K562 (cell line): Measurements from ENCODE around the gene COX4I2. TPM values are rescaled to one million over a fixed set of nuclear protein-coding genes. Genes with fewer than 3 reads are reported as not detected.

ENCODE experiments used
- ATAC-seq: fragments of 200-7000 bp; cut with Tn5 transposase; 3 replicates; pipeline ENCODE4 v1.9.1; 2020; ENCODE audit warnings: moderate library complexity
- Bru-seq: library from RNA; stranded (reverse); fragments of 400-500 nt; gene quantifications from one replicate; lab custom pipeline; 2021; lab: Mats Ljungman, UMichigan
- BruChase-seq, 2 experiments: library from RNA; stranded (reverse); fragments of 400-500 nt; gene quantifications; one replicate each; lab custom pipeline; 2021; lab: Mats Ljungman, UMichigan
- BruUV-seq: library from RNA; stranded (reverse); fragments of 400-500 nt; replicated peaks from 2 replicates; lab custom pipeline; 2021; lab: Mats Ljungman, UMichigan
- CTCF ChIA-PET: fragments of 300-600 bp; formaldehyde crosslinking; extraction: SDS; loops from one replicate; lab custom pipeline; 2021; ENCODE audit warnings: low intra/inter-chr PET ratio; lab: Yijun Ruan, JAX
- POLR2A ChIA-PET: fragments of 300-600, 350-650 bp; sonication (Branson Sonifier 250); formaldehyde crosslinking; extraction: SDS; loops from one replicate; lab custom pipeline; 2021; ENCODE audit warnings: antibody characterized with exemption, inconsistent platforms; lab: Yijun Ruan, JAX
- DNase-seq, 4 experiments: peaks; one replicate each; pipeline versions ENCODE4 v3.0.0 to v3.0.0-alpha.2; 2011 to 2018; ENCODE audit warnings: low spot score in 3 of 4, mixed read lengths in 3 of 4; ENCODE audit errors: extremely low read depth in 1 of 4
- FAIRE-seq: peaks from 2 replicates; lab custom pipeline; 2011; peaks lifted over from hg19 to GRCh38; lab: Jason Lieb, UNC
- H2AFZ ChIP-seq: 2 replicates; pipeline ENCODE4 v1.6.0; 2011; ENCODE audit warnings: low read depth, low read length, control low read depth, inconsistent platforms
- H3K27ac ChIP-seq: fragments of 200-600 bp; 3 replicates; pipeline ENCODE4 v1.8.0; 2011; ENCODE audit warnings: low read depth, mild to moderate bottlenecking, control low read depth, inconsistent platforms, low read length, moderate library complexity, mixed read lengths; ENCODE audit errors: extremely low read depth
- H3K27me3 ChIP-seq, 2 experiments: fragments of 300-600 bp in 1 of 2; 2 replicates in 1 of 2; 3 replicates in 1 of 2; pipeline versions ENCODE4 v1.6.0 to v1.8.0; 2011; ENCODE audit warnings: inconsistent platforms in 2 of 2, low read length in 2 of 2, mild to moderate bottlenecking in 1 of 2, mixed read lengths in 1 of 2, moderate library complexity in 1 of 2; ENCODE audit not compliant: control insufficient read depth in 2 of 2, insufficient read depth in 2 of 2
- H3K36me3 ChIP-seq: fragments of 300-600 bp; 3 replicates; pipeline ENCODE4 v1.8.0; 2011; ENCODE audit warnings: mild to moderate bottlenecking, low read length, inconsistent platforms; ENCODE audit not compliant: control insufficient read depth, insufficient read depth
- H3K4me1 ChIP-seq, 2 experiments: fragments of 200-600 bp in 1 of 2; replicated peaks in 1 of 2; 2 replicates in 1 of 2; 3 replicates in 1 of 2; pipeline versions ENCODE4 v1.5.1 to v1.8.0; 2011; ENCODE audit warnings: inconsistent platforms in 2 of 2, low read length in 2 of 2, mild to moderate bottlenecking in 1 of 2, mixed read lengths in 1 of 2, moderate library complexity in 1 of 2; ENCODE audit not compliant: control insufficient read depth in 2 of 2, insufficient read depth in 2 of 2
- H3K4me2 ChIP-seq: 2 replicates; pipeline ENCODE4 v1.6.1; 2011; ENCODE audit warnings: low read length, control low read depth, inconsistent platforms, mixed read lengths; ENCODE audit not compliant: insufficient read depth
- H3K4me3 ChIP-seq: fragments of 200-600 bp; sonication (generic), shearing (Covaris generic); 2 replicates; pipeline ENCODE4 v1.5.1; 2016; ENCODE audit warnings: control low read depth, inconsistent platforms
- H3K79me2 ChIP-seq: fragments of 200-600 bp; 3 replicates; pipeline ENCODE4 v1.8.0; 2011; ENCODE audit warnings: low read length, inconsistent platforms; ENCODE audit not compliant: control insufficient read depth, insufficient read depth
- H3K9ac ChIP-seq, 2 experiments: 2 replicates each; pipeline versions ENCODE4 v1.6.0 to v1.6.1; 2011; ENCODE audit warnings: low read depth in 2 of 2, low read length in 2 of 2, control low read depth in 1 of 2, inconsistent platforms in 1 of 2, mild to moderate bottlenecking in 1 of 2, mixed read lengths in 1 of 2; ENCODE audit not compliant: insufficient read depth in 1 of 2
- H3K9me1 ChIP-seq: one replicate; pipeline ENCODE4 v1.6.0; 2011; ENCODE audit warnings: inconsistent platforms, mild to moderate bottlenecking, low read length, moderate library complexity; ENCODE audit not compliant: control insufficient read depth, insufficient read depth
- H3K9me3 ChIP-seq: replicated peaks from 2 replicates; pipeline ENCODE4 v1.5.1; 2011; ENCODE audit warnings: low read depth, low read length, inconsistent platforms; ENCODE audit not compliant: control insufficient read depth, insufficient read depth
- H4K20me1 ChIP-seq: replicated peaks from 2 replicates; pipeline ENCODE4 v1.6.1; 2011; ENCODE audit warnings: low read length, inconsistent platforms, mixed read lengths; ENCODE audit not compliant: control insufficient read depth, insufficient read depth
- WHSC1 ChIP-seq: IDR thresholded peaks from one replicate; pipeline ENCODE4 v1.6.1; 2012; ENCODE audit warnings: low read length, control low read depth, inconsistent platforms
- ZBTB7A ChIP-seq: IDR thresholded peaks from 2 replicates; pipeline ENCODE4 v1.6.1; 2011; ENCODE audit warnings: low read depth, mild to moderate bottlenecking, low read length, moderate library complexity, borderline replicate concordance; ENCODE audit not compliant: control insufficient read depth
- WGBS: fragments of 100-300 bp; shearing (Covaris generic); methylation state at CpG from one replicate; pipeline ENCODE4 v1.1.6; 2016; ENCODE audit warnings: low coverage, mixed read lengths; ENCODE audit not compliant: insufficient coverage; ENCODE audit errors: missing lambda C conversion rate; 5-methylcytosine and 5-hydroxymethylcytosine counted together
- in situ Hi-C: fragments of 300-500 bp; cut with MboI; formaldehyde crosslinking; loops from 4 replicates; pipeline ENCODE4 v1.15.0; 2018; ENCODE audit warnings: inconsistent platforms, mixed read lengths
- intact Hi-C: fragments of 100-400 bp; cut with micrococcal nuclease; formaldehyde crosslinking; loops from 2 replicates; pipeline ENCODE4 v1.14.2; 2022
- long read RNA-seq, 3 experiments: library from polyadenylated mRNA in 2 of 3; library from RNA in 1 of 3; unstranded in 2 of 3; stranded (forward) in 1 of 3; transcript quantifications; one replicate each; pipeline ENCODE4 v2.0.0, GENCODE V29; 2019 to 2022
- polyA minus RNA-seq, 3 experiments: library from RNA; depleted of rRNA, polyadenylated mRNA; stranded (reverse); fragments of >200 nt; gene quantifications; 2 replicates each; pipeline ENCODE4 v1.2.3, GENCODE V29; 2011
- polyA plus RNA-seq, 8 experiments: library from polyadenylated mRNA; depleted of rRNA in 4 of 8; stranded (reverse) in 5 of 8; unstranded in 3 of 8; fragments of >200 nt; fragmentation: Nextera tagmentation in 2 of 8; fragmentation: Illumina TruSeq in 1 of 8; extraction: Ambion mirVana in 2 of 8; extraction: Trizol in 1 of 8; gene quantifications; 2 replicates each; pipeline versions ENCODE4 v1.2.1 to v1.2.3, GENCODE V29; 2011 to 2014; ENCODE audit warnings: inconsistent platforms in 1 of 8, missing spikeins in 1 of 8
- total RNA-seq, 7 experiments: library from RNA; depleted of rRNA in 6 of 7; stranded (reverse); fragments of >200 nt in 6 of 7; fragmentation: Illumina TruSeq in 2 of 7; extraction: Trizol in 2 of 7; gene quantifications; 2 replicates each; pipeline versions ENCODE4 v1.2.1 to v1.2.3, GENCODE V29; 2011 to 2021; ENCODE audit warnings: low replicate concordance in 1 of 7

Gene COX4I2
- not detected in 2 replicates for total RNA-seq (2011; cell fraction: chromatin; rRNA removed; ENCODE audit: low replicate concordance)
- total RNA-seq (2011; cell fraction: nucleolus; rRNA removed): not detected in 2 replicates
- total RNA-seq (2011; cell fraction: nucleoplasm; rRNA removed): not detected in 2 replicates
- total RNA-seq (2014; rRNA removed) (not detected in 2 replicates), total RNA-seq (2014; rRNA removed; fragmentation: Illumina TruSeq; extraction: Trizol) (not detected in 2 replicates), total RNA-seq (2015; rRNA removed; fragmentation: Illumina TruSeq; extraction: Trizol) (not detected in 2 replicates), total RNA-seq (2021) (not detected in 2 replicates), polyA plus RNA-seq (2011; rRNA removed) (not detected in 2 replicates), polyA plus RNA-seq (2014; fragmentation: Illumina TruSeq; extraction: Trizol) (not detected in 2 replicates), polyA plus RNA-seq (2014; fragmentation: Nextera tagmentation; extraction: Ambion mirVana) (not detected), polyA plus RNA-seq (2014; rRNA removed) (not detected in 2 replicates), polyA minus RNA-seq (2011; rRNA and poly(A)+ RNA removed) (not detected in 2 replicates), Bru-seq, nascent RNA (not detected), BruChase-seq, experiment 1, labeled RNA remaining after a 2-hour chase (percentile 13 among the genes with signal in this experiment), BruChase-seq, experiment 2, labeled RNA remaining after a 6-hour chase (percentile 11 among the genes with signal in this experiment)
- polyA plus RNA-seq (2011; cell fraction: cytosol; rRNA removed): not detected in 2 replicates
- polyA plus RNA-seq (2011; cell fraction: nucleus; rRNA removed): not detected in 2 replicates
- polyA plus RNA-seq (2012): not detected in 2 replicates
- not detected in 2 replicates for polyA minus RNA-seq (2011; cell fraction: cytosol; rRNA and poly(A)+ RNA removed)
- not detected in 2 replicates for polyA minus RNA-seq (2011; cell fraction: nucleus; rRNA and poly(A)+ RNA removed)
- long read RNA-seq, experiment 1: 0 reads
- long read RNA-seq, experiment 2: 0 reads
- long read RNA-seq, experiment 3: 0 reads

GRCh38 chr20:31637660-31638059 lies at the start of gene COX4I2:
Gene COX4I2, plus strand, starts transcription at chr20:31637912. Its CDS starts 1,106 bp downstream, at chr20:31639018.
- BruUV-seq: no TSS peak
- ATAC-seq (no peak), FAIRE-seq (no peak)
- no peaks in the 10 kb centered on the region for H3K9me3 ChIP-seq
- H3K27ac ChIP-seq: no peak within 1 kb of the TSS
- no peak within 1 kb of the TSS for H3K4me2 ChIP-seq
- peaks cover 8 to 22% of the 10 kb centered on the region in 2 experiments; a peak in 4 of 5 replicates for H3K4me1 ChIP-seq
- no peaks in the 10 kb centered on the region for H4K20me1 ChIP-seq
- H3K9ac ChIP-seq: peak within 1 kb of the TSS in 1 of 2 experiments; percentile 36; a peak in 1 of 4 replicates
- H3K79me2 ChIP-seq: no peaks in the 10 kb centered on the region
- WGBS: 71% methylated on average over 15 of the region's 34 CpGs
- POLR2A ChIA-PET: no interaction called here
- TF ChIP-seq ZBTB7A: peak; percentile 20; the same call in 1 of the 2 replicates
- no peak for TF ChIP-seq WHSC1
- TF ChIP-seq, all 486 proteins: peak for 1
- Histone ChIP-seq H3K4me3 (no peak within 1 kb of the TSS), H3K36me3 (no peaks in the 10 kb centered on the region), H3K27me3 (no peaks in the 10 kb centered on the region), H3K9me1 (no peaks in the 10 kb centered on the region), H2AFZ (no peak within 1 kb of the TSS)
- intact Hi-C loops: loop anchor here (10.0 kb wide), 1 partner anchor 157 kb away; no protein-coding TSS in a partner anchor
- DNase-seq: peak in 1 of 4 experiments; percentile 9
- in situ Hi-C loops: no loop called here
- CTCF ChIA-PET: no interaction called here
